HEK293 (cell line): Measurements from ENCODE around the gene UBXN11.

Experiments used
- CTCF ChIA-PET: fragments of 350-600 bp; formaldehyde crosslinking; extraction: SDS; loops from one replicate; lab custom pipeline; 2021; ENCODE audit warnings: antibody characterized with exemption; lab: Yijun Ruan, JAX
- POLR2A ChIA-PET: fragments of 300-600 bp; formaldehyde crosslinking; extraction: SDS; loops from one replicate; lab custom pipeline; 2020; ENCODE audit warnings: antibody characterized with exemption, inconsistent platforms; lab: Yijun Ruan, JAX
- H3K27ac ChIP-seq: fragments of 200-500 bp; sonication (Bioruptor generic); 2 replicates; pipeline ENCODE4 v1.5.1; 2014; ENCODE audit warnings: low read depth, low read length, control low read depth, inconsistent platforms; ENCODE audit errors: extremely low read depth
- H3K36me3 ChIP-seq, 2 experiments: fragments of 200-500 bp in 1 of 2; sonication (Bioruptor generic) in 1 of 2; 1 replicate in 1 of 2; 2 replicates in 1 of 2; pipeline ENCODE4 v1.5.1; 2014 to 2017; ENCODE audit warnings: inconsistent platforms in 2 of 2, low read length in 2 of 2; ENCODE audit not compliant: control insufficient read depth in 2 of 2, insufficient read depth in 1 of 2
- H3K4me1 ChIP-seq: fragments of 200-500 bp; sonication (Bioruptor generic); 2 replicates; pipeline ENCODE4 v1.5.1; 2014; ENCODE audit warnings: mild to moderate bottlenecking, low read length, inconsistent platforms; ENCODE audit not compliant: control insufficient read depth, insufficient read depth
- H3K4me3 ChIP-seq: 2 replicates; pipeline ENCODE4 v1.5.1; 2011; ENCODE audit warnings: low read depth, mild to moderate bottlenecking, control low read depth, low read length, moderate library complexity
- H3K9me3 ChIP-seq: fragments of 200-500 bp; sonication (Bioruptor generic); 2 replicates; pipeline ENCODE4 v1.5.1; 2014; ENCODE audit warnings: low read depth, low read length, inconsistent platforms; ENCODE audit not compliant: control insufficient read depth, insufficient read depth
- GLIS1 ChIP-seq: fragments of 450-650 bp; formaldehyde crosslinking; IDR thresholded peaks from 2 replicates; pipeline ENCODE4 v1.5.1; 2016; ENCODE audit warnings: missing biosample characterization, missing genetic modification characterization
- KLF8 ChIP-seq: fragments of 450-650 bp; formaldehyde crosslinking; IDR thresholded peaks from 2 replicates; pipeline ENCODE4 v1.5.1; 2016; ENCODE audit warnings: missing biosample characterization, missing genetic modification characterization
- TRIM28 ChIP-seq: IDR thresholded peaks from 2 replicates; pipeline ENCODE4 v1.6.1; 2011; ENCODE audit warnings: low read length, control low read depth, borderline replicate concordance
- ZBTB17 ChIP-seq: fragments of 450-650 bp; formaldehyde crosslinking; IDR thresholded peaks from 2 replicates; pipeline ENCODE4 v1.5.1; 2016; ENCODE audit warnings: missing biosample characterization, missing genetic modification characterization
- ZBTB48 ChIP-seq: fragments of 450-650 bp; formaldehyde crosslinking; IDR thresholded peaks from 2 replicates; pipeline ENCODE4 v1.5.1; 2016; ENCODE audit warnings: missing biosample characterization, missing genetic modification characterization
- ZNF184 ChIP-seq: fragments of 450-650 bp; IDR thresholded peaks from 2 replicates; pipeline ENCODE4 v1.5.1; 2018; ENCODE audit warnings: missing biosample characterization, mild to moderate bottlenecking, missing genetic modification characterization
- ZNF239 ChIP-seq: fragments of 450-650 bp; formaldehyde crosslinking; IDR thresholded peaks from 2 replicates; pipeline ENCODE4 v1.5.1; 2016; ENCODE audit warnings: missing biosample characterization, missing genetic modification characterization
- ZNF266 ChIP-seq: fragments of 450-650 bp; formaldehyde crosslinking; IDR thresholded peaks from 2 replicates; pipeline ENCODE4 v1.5.1; 2016; ENCODE audit warnings: missing biosample characterization, missing genetic modification characterization, low read depth
- ZNF366 ChIP-seq: fragments of 450-650 bp; formaldehyde crosslinking; conservative IDR thresholded peaks from 2 replicates; pipeline ENCODE4 v1.5.1; 2016; ENCODE audit warnings: missing biosample characterization, missing genetic modification characterization
- ZNF391 ChIP-seq: fragments of 450-650 bp; formaldehyde crosslinking; IDR thresholded peaks from 2 replicates; pipeline ENCODE4 v1.5.1; 2016; ENCODE audit warnings: low read depth, missing biosample characterization, missing genetic modification characterization, borderline replicate concordance
- ZNF394 ChIP-seq: fragments of 450-650 bp; formaldehyde crosslinking; IDR thresholded peaks from 2 replicates; pipeline ENCODE4 v1.5.1; 2016; ENCODE audit warnings: missing biosample characterization, missing genetic modification characterization, mild to moderate bottlenecking, moderate library complexity, borderline replicate concordance
- ZNF529 ChIP-seq: fragments of 450-650 bp; formaldehyde crosslinking; IDR thresholded peaks from 2 replicates; pipeline ENCODE4 v1.5.1; 2017; ENCODE audit warnings: missing genetic modification characterization, missing biosample characterization; ENCODE audit not compliant: insufficient replicate concordance
- ZNF558 ChIP-seq: fragments of 450-650 bp; formaldehyde crosslinking; IDR thresholded peaks from 2 replicates; pipeline ENCODE4 v1.5.1; 2016; ENCODE audit warnings: missing biosample characterization, missing genetic modification characterization
- ZNF571 ChIP-seq: fragments of 450-650 bp; formaldehyde crosslinking; IDR thresholded peaks from 2 replicates; pipeline ENCODE4 v1.5.0; 2017; ENCODE audit warnings: missing biosample characterization, missing genetic modification characterization
- ZNF600 ChIP-seq: fragments of 450-650 bp; formaldehyde crosslinking; IDR thresholded peaks from 2 replicates; pipeline ENCODE4 v1.5.1; 2016; ENCODE audit warnings: missing biosample characterization, missing genetic modification characterization
- ZNF747 ChIP-seq: fragments of 450-650 bp; formaldehyde crosslinking; IDR thresholded peaks from 2 replicates; pipeline ENCODE4 v1.5.1; 2016; ENCODE audit warnings: missing biosample characterization, missing genetic modification characterization
- ZSCAN23 ChIP-seq: fragments of 450-650 bp; formaldehyde crosslinking; IDR thresholded peaks from 2 replicates; pipeline ENCODE4 v1.5.1; 2016; ENCODE audit warnings: missing biosample characterization, missing genetic modification characterization
- TF ChIP-seq, protein P1 (sequence below): fragments of 450-650 bp; formaldehyde crosslinking; IDR thresholded peaks from 2 replicates; pipeline ENCODE4 v1.5.1; 2016; ENCODE audit warnings: missing biosample characterization, missing genetic modification characterization, low read depth
- TF ChIP-seq, protein P2 (sequence below): fragments of 450-650 bp; formaldehyde crosslinking; IDR thresholded peaks from 2 replicates; pipeline ENCODE4 v1.5.1; 2016; ENCODE audit warnings: missing biosample characterization, missing genetic modification characterization
- TF ChIP-seq, protein P3 (sequence below): fragments of 450-650 bp; IDR thresholded peaks from 2 replicates; pipeline ENCODE4 v1.5.1; 2018; ENCODE audit warnings: missing biosample characterization, mild to moderate bottlenecking, missing genetic modification characterization
- TF ChIP-seq, protein P4 (sequence below): fragments of 450-650 bp; formaldehyde crosslinking; IDR thresholded peaks from 2 replicates; pipeline ENCODE4 v1.5.1; 2016; ENCODE audit warnings: missing biosample characterization, missing genetic modification characterization
- TF ChIP-seq, protein P5 (sequence below): fragments of 450-650 bp; formaldehyde crosslinking; IDR thresholded peaks from 2 replicates; pipeline ENCODE4 v1.5.1; 2016; ENCODE audit warnings: missing biosample characterization, missing genetic modification characterization
- TF ChIP-seq, protein P6 (sequence below): fragments of 450-650 bp; formaldehyde crosslinking; IDR thresholded peaks from 2 replicates; pipeline ENCODE4 v1.5.1; 2017; ENCODE audit warnings: missing biosample characterization, missing genetic modification characterization

Gene UBXN11

DNA sequence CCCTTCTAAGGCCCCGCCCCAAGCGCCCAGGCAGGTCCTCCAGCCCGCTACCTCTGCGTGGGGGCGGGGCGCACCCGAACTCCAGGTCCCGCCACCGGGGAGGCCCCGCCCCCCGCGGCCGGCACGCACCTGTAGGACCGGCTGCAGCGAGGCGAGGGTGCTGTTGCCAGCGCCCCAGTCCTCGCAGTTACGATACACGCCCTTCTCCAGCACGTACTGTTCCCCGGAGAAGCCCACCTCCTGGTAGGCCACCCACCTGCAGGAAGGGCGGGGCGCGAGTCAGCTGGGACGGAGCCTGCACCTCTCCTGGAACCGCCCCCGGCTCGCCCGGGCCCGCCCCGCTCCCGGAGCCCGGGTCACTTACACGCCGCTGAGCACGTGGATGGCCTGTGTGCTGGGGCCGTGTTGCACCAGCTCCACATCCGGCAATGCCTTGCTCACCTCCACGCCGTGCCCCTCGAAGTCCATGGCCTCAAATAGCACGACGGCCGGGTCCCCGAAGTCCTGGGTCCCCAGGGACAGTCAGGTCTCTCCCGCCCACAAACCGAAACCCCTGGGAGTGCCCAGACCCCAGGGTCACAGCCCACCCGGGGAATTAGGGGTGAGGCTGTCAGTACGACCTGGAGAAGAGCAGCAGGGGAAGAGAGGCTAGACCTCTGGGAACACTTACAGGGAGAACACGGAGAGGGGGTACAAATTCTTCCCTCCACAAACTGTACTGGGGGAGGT is 30.2 kb upstream of the UBXN11 start (continued):
- TF ChIP-seq, protein P1, sequence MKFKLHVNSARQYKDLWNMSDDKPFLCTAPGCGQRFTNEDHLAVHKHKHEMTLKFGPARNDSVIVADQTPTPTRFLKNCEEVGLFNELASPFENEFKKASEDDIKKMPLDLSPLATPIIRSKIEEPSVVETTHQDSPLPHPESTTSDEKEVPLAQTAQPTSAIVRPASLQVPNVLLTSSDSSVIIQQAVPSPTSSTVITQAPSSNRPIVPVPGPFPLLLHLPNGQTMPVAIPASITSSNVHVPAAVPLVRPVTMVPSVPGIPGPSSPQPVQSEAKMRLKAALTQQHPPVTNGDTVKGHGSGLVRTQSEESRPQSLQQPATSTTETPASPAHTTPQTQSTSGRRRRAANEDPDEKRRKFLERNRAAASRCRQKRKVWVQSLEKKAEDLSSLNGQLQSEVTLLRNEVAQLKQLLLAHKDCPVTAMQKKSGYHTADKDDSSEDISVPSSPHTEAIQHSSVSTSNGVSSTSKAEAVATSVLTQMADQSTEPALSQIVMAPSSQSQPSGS (tag by site-specific recombination) = no peak
- no peak for TF ChIP-seq TRIM28
- TF ChIP-seq, protein P2, sequence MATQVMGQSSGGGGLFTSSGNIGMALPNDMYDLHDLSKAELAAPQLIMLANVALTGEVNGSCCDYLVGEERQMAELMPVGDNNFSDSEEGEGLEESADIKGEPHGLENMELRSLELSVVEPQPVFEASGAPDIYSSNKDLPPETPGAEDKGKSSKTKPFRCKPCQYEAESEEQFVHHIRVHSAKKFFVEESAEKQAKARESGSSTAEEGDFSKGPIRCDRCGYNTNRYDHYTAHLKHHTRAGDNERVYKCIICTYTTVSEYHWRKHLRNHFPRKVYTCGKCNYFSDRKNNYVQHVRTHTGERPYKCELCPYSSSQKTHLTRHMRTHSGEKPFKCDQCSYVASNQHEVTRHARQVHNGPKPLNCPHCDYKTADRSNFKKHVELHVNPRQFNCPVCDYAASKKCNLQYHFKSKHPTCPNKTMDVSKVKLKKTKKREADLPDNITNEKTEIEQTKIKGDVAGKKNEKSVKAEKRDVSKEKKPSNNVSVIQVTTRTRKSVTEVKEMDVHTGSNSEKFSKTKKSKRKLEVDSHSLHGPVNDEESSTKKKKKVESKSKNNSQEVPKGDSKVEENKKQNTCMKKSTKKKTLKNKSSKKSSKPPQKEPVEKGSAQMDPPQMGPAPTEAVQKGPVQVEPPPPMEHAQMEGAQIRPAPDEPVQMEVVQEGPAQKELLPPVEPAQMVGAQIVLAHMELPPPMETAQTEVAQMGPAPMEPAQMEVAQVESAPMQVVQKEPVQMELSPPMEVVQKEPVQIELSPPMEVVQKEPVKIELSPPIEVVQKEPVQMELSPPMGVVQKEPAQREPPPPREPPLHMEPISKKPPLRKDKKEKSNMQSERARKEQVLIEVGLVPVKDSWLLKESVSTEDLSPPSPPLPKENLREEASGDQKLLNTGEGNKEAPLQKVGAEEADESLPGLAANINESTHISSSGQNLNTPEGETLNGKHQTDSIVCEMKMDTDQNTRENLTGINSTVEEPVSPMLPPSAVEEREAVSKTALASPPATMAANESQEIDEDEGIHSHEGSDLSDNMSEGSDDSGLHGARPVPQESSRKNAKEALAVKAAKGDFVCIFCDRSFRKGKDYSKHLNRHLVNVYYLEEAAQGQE (tag by site-specific recombination) = no peak
- TF ChIP-seq ZSCAN23 = no peak
- TF ChIP-seq, protein P3, sequence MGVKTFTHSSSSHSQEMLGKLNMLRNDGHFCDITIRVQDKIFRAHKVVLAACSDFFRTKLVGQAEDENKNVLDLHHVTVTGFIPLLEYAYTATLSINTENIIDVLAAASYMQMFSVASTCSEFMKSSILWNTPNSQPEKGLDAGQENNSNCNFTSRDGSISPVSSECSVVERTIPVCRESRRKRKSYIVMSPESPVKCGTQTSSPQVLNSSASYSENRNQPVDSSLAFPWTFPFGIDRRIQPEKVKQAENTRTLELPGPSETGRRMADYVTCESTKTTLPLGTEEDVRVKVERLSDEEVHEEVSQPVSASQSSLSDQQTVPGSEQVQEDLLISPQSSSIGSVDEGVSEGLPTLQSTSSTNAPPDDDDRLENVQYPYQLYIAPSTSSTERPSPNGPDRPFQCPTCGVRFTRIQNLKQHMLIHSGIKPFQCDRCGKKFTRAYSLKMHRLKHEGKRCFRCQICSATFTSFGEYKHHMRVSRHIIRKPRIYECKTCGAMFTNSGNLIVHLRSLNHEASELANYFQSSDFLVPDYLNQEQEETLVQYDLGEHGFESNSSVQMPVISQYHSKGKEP (tag by site-specific recombination) = no peak
- no peak for TF ChIP-seq ZNF239 (tag by site-specific recombination)
- TF ChIP-seq, protein P4, sequence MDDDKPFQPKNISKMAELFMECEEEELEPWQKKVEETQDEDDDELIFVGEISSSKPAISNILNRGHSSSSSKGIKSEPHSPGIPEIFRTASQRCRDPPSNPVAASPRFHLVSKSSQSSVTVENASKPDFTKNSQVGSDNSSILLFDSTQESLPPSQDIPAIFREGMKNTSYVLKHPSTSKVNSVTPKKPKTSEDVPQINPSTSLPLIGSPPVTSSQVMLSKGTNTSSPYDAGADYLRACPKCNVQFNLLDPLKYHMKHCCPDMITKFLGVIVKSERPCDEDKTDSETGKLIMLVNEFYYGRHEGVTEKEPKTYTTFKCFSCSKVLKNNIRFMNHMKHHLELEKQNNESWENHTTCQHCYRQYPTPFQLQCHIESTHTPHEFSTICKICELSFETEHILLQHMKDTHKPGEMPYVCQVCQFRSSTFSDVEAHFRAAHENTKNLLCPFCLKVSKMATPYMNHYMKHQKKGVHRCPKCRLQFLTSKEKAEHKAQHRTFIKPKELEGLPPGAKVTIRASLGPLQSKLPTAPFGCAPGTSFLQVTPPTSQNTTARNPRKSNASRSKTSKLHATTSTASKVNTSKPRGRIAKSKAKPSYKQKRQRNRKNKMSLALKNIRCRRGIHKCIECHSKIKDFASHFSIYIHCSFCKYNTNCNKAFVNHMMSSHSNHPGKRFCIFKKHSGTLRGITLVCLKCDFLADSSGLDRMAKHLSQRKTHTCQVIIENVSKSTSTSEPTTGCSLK = no peak
- no peak for TF ChIP-seq ZNF529
- TF ChIP-seq ZNF394 (tag by site-specific recombination) = no peak
- TF ChIP-seq ZNF184 (tag by site-specific recombination) = no peak
- TF ChIP-seq, protein P5, sequence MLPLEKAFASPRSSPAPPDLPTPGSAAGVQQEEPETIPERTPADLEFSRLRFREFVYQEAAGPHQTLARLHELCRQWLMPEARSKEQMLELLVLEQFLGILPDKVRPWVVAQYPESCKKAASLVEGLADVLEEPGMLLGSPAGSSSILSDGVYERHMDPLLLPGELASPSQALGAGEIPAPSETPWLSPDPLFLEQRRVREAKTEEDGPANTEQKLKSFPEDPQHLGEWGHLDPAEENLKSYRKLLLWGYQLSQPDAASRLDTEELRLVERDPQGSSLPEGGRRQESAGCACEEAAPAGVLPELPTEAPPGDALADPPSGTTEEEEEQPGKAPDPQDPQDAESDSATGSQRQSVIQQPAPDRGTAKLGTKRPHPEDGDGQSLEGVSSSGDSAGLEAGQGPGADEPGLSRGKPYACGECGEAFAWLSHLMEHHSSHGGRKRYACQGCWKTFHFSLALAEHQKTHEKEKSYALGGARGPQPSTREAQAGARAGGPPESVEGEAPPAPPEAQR = no peak

DNA sequence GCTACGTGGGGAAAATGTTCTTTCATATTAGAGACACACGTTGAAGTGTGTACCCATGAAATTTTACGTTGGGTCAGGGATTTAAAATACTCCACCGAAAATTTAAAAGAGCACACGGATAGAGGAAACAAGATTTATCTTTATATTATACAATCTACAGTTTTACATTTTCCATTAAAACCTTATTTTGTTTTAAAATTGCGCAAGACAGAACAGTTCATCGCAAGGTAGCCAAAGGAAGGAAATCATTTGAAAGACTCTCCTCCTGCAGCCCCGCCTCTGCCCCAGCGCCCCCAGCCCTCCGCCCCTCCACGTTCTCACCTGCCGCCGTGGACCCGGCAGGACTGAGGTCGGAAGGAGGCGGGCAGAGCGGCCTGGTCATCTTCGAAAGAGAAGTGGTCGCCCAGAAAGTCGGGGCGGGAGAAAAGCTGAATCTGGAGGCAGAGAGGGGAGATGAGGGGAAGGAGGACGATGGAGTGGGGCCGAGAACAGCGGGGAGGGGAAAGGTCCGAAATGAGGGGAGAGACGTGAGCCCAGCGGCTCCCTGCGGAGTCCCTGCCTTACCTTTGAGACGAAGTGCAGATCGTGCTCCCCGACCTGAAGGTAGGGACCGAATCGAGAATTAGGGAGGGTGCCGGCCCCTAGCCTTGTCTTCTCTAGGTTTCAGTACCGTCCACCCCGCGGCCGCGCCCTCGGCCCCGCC is 29.5 kb upstream of the UBXN11 start:
- Histone ChIP-seq H3K9me3 (no peaks in the 10 kb centered on the region), H3K27ac (no peak overlapping the region), H3K4me3 (peak overlapping the region; percentile 76), H3K36me3 (no peaks in the 10 kb centered on the region), H3K4me1 (no peaks in the 10 kb centered on the region)
- CTCF ChIA-PET = interaction anchor here (0.5 to 4.8 kb wide), 7 partner anchors 10 to 1909 kb away, joined by 3 to 23 read pairs (median 4); no protein-coding TSS in a partner anchor
- POLR2A ChIA-PET = interaction anchor here (0.9 kb wide), 1 partner anchor 63 kb away, joined by 3 read pairs; no protein-coding TSS in a partner anchor
- TF ChIP-seq ZNF747 (tag by site-specific recombination) = no peak
- peak; percentile 84; the same call in 1 of the 2 replicates for TF ChIP-seq KLF8 (tag by site-specific recombination)
- peak; percentile 22; the same call in 1 of the 2 replicates for TF ChIP-seq ZNF600 (tag by site-specific recombination)
- TF ChIP-seq ZBTB48 (tag by site-specific recombination) = peak; percentile 99
- no peak for TF ChIP-seq ZNF558
- TF ChIP-seq ZNF266 (tag by site-specific recombination) = no peak
- no peak for TF ChIP-seq GLIS1 (tag by site-specific recombination)
- TF ChIP-seq, protein P6, sequence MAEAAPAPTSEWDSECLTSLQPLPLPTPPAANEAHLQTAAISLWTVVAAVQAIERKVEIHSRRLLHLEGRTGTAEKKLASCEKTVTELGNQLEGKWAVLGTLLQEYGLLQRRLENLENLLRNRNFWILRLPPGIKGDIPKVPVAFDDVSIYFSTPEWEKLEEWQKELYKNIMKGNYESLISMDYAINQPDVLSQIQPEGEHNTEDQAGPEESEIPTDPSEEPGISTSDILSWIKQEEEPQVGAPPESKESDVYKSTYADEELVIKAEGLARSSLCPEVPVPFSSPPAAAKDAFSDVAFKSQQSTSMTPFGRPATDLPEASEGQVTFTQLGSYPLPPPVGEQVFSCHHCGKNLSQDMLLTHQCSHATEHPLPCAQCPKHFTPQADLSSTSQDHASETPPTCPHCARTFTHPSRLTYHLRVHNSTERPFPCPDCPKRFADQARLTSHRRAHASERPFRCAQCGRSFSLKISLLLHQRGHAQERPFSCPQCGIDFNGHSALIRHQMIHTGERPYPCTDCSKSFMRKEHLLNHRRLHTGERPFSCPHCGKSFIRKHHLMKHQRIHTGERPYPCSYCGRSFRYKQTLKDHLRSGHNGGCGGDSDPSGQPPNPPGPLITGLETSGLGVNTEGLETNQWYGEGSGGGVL (tag by site-specific recombination) = peak; percentile 88
- TF ChIP-seq ZNF366 (tag by site-specific recombination) = peak; percentile 93
- no peak for TF ChIP-seq ZNF391 (tag by site-specific recombination)
- peak; percentile 61; the same call in 1 of the 2 replicates for TF ChIP-seq ZBTB17 (tag by site-specific recombination)
- TF ChIP-seq ZNF571 (tag by site-specific recombination) = no peak
